Thyroid gland (tissue), 4 donors: ENCODE results near the gene CCDC197. TPM values are rescaled to one million over a fixed set of nuclear protein-coding genes. Genes with fewer than 3 reads are reported as not detected.

Source experiments
- DNase-seq, 2 donors: peaks; one replicate each; pipeline ENCODE4 v3.0.0-alpha.2; 2019
- H3K27ac ChIP-seq, 3 donors: fragments of 200-600 bp; sonication (generic); 1 replicate in 2 of 3; 2 replicates in 1 of 3; pipeline ENCODE4 v1.5.1; 2016 to 2019; ENCODE audit warnings: mild to moderate bottlenecking in 1 of 3, moderate library complexity in 1 of 3
- H3K27me3 ChIP-seq: fragments of 200-600 bp; sonication (generic); one replicate; pipeline ENCODE4 v1.5.1; 2019
- H3K36me3 ChIP-seq, 2 donors: fragments of 200-600 bp; sonication (generic); one replicate each; pipeline ENCODE4 v1.5.1; 2016 to 2019
- H3K4me1 ChIP-seq, 2 donors: fragments of 200-600 bp; sonication (generic); one replicate each; pipeline ENCODE4 v1.5.1; 2017 to 2019
- H3K4me3 ChIP-seq, 3 donors: fragments of 200-600 bp; sonication (generic); replicated peaks in 1 of 3; 1 replicate in 2 of 3; 2 replicates in 1 of 3; pipeline ENCODE4 v1.5.1; 2016; ENCODE audit warnings: mild to moderate bottlenecking in 1 of 3
- H3K9me3 ChIP-seq: fragments of 200-600 bp; sonication (generic); one replicate; pipeline ENCODE4 v1.5.1; 2017
- CTCF ChIP-seq, 6 experiments: fragments of 200-600 bp in 3 of 6; fragments of 450-650 bp in 3 of 6; sonication (generic) in 3 of 6; IDR thresholded peaks; one replicate each; pipeline ENCODE4 v1.5.1; 2016 to 2019; ENCODE audit warnings: antibody characterized with exemption in 6 of 6, mild to moderate bottlenecking in 2 of 6, inconsistent platforms in 1 of 6, moderate library complexity in 1 of 6
- POLR2A ChIP-seq, 2 donors: fragments of 450-650 bp; IDR thresholded peaks; one replicate each; pipeline ENCODE4 v1.6.1; 2017; ENCODE audit warnings: antibody characterized with exemption in 2 of 2, mild to moderate bottlenecking in 2 of 2, moderate library complexity in 1 of 2
- WGBS, 2 donors: methylation state at CpG; one replicate each; pipeline ENCODE4 v1.1.5; 2017; 5-methylcytosine and 5-hydroxymethylcytosine counted together
- intact Hi-C: fragments of 100-400 bp; cut with DNase I; formaldehyde crosslinking; loops from one replicate; pipeline ENCODE4 v1.15.1; 2023
- total RNA-seq, 4 donors: library from RNA; depleted of rRNA; stranded (reverse); fragments of >200 nt; gene quantifications; one replicate each; pipeline ENCODE4 v1.2.3, GENCODE V29; 2016

The CCDC197 gene
- total RNA-seq, 4 donors from 2014 or later: not detected

DNA sequence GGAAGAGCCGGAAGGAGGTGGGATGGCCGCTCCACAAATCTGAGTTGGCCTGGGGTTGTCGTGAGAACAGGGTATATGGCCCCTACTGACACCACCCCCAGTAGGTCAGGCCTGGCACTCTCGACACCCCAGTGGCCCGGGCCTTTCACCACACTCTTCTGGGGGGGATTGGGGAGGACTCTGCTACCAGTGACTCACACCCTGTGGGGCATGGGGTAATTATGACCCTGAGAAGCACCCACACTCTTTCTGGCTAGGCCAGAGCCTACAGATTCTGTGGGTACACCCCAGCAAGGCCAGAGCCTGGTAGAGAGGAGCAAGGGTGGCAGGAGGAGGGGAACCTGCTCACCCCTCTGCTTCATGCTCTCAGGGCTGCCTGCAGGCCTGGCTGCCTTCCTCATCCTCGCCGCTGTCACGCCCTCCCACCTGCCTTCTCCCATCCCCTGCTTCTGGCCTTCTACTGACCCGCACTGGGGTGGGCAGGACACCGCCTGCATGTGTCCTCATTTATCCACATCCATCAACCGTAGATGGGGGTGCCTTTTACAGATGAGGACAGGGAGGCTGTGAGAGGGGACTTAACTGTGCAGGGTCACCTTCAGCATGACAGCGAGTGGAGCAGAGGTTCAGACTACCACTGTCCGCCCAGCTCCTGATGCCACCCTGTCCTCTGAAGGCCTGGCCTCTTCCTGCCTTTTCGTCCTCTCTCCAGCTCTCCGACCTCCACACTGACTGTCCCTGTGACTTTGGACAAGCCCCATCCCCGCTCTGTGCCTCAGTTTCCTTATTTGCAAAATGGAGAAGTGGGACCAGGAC is 39.1 kb upstream of the CCDC197 start:
- TF ChIP-seq POLR2A (IDR thresholded peaks at IDR 0.05) (no peak), CTCF (IDR thresholded peaks at IDR 0.05) (no peak)
- Histone ChIP-seq H3K9me3 (no peaks in the 10 kb centered on the region), H3K4me3 (no peak overlapping the region), H3K27me3 (no peaks in the 10 kb centered on the region), H3K36me3 (no peaks in the 10 kb centered on the region), H3K27ac (no peak overlapping the region), H3K4me1 (peaks cover 0 to 4% of the 10 kb centered on the region in 2 donors)
- intact Hi-C loops: no loop called here
- WGBS, 2 donors: 96 to 98% methylated on average over 15 to 16 of the region's 16 CpGs
- no peak for DNase-seq

GRCh38 chr14:93958567-93959238 is 38.4 kb upstream of the CCDC197 start:
- Histone ChIP-seq H3K4me3 (no peak overlapping the region), H3K27ac (no peak overlapping the region), H3K36me3 (no peaks in the 10 kb centered on the region), H3K9me3 (no peaks in the 10 kb centered on the region), H3K4me1 (peaks cover 0 to 4% of the 10 kb centered on the region in 2 donors), H3K27me3 (no peaks in the 10 kb centered on the region)
- DNase-seq: no peak
- TF ChIP-seq POLR2A (IDR thresholded peaks at IDR 0.05) (no peak), CTCF (IDR thresholded peaks at IDR 0.05) (no peak)
- WGBS, 2 donors: 94 to 97% methylated on average over 7 of the region's 7 CpGs
- intact Hi-C loops: no loop called here

DNA sequence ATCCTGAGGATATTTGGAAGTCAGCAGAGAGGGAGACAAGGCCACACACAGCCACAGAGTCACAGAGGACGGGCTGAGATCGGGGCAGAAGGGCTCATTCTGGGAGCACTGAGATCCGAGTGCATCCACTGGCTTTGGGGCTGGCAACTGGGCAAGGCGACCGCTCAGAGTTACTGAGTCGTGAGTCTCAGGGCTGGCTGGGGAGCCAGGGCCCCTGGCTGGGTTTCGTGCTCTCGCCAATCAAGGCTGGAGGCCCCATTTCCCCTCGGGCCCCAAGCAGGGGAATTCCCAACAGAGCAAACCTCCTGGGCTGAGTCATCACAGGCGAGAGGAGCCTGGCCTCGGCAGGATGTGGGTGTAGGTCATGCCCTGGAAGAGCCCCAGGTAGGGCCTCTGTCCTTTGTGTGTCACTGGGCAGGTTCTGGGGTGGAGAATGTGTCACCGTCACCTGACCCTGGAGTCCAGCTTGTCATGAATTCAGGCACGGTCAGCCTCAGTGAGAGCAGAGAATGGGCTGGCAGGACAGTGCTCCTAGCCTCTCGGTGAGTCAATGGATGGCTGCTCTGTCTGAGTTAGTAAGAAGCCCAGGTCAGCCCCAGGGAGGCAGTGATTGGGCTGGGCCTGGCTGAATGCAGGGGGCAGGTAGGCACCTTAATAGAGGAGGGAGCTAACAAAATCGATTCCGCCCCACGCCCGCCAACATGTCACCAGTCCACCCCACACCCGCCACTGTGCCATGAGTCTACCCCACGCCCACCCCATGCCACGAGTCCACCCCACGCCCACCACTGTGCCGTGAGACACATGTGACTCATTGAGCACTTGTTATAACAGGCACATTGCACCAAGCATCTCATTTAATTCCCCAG is 37.6 kb upstream of the CCDC197 start:
- no peaks in the 10 kb centered on the region for H3K9me3 ChIP-seq
- WGBS, 2 donors: 64 to 82% methylated on average over 20 to 21 of the region's 23 CpGs
- H3K36me3 ChIP-seq: no peaks in the 10 kb centered on the region
- intact Hi-C loops: no loop called here
- peaks cover 0 to 4% of the 10 kb centered on the region in 2 donors for H3K4me1 ChIP-seq
- H3K4me3 ChIP-seq: no peak overlapping the region
- H3K27ac ChIP-seq: no peak overlapping the region
- peak in 1 of 2 donors; percentile 32 for DNase-seq
- TF ChIP-seq POLR2A (IDR thresholded peaks at IDR 0.05) (no peak), CTCF (IDR thresholded peaks at IDR 0.05) (no peak)
- H3K27me3 ChIP-seq: no peaks in the 10 kb centered on the region

GRCh38 chr14:93960108-93960475 is 37.0 kb upstream of the CCDC197 start:
- DNase-seq: no peak
- no peaks in the 10 kb centered on the region for H3K9me3 ChIP-seq
- TF ChIP-seq CTCF (IDR thresholded peaks at IDR 0.05): no peak
- intact Hi-C loops: no loop called here
- no peaks in the 10 kb centered on the region for H3K27me3 ChIP-seq
- H3K27ac ChIP-seq: no peak overlapping the region
- no peak overlapping the region for H3K4me3 ChIP-seq
- peaks cover 0 to 4% of the 10 kb centered on the region in 2 donors for H3K4me1 ChIP-seq
- H3K36me3 ChIP-seq: no peaks in the 10 kb centered on the region
